Kidney epithelial cell (primary cell): ENCODE results near the gene TATDN2. TPM values are rescaled to one million over a fixed set of nuclear protein-coding genes. Genes with fewer than 3 reads are reported as not detected.

Experiments used
- DNase-seq: peaks from one replicate; pipeline ENCODE4 v3.0.0-alpha.2; 2010; ENCODE audit warnings: low read depth
- H3K27me3 ChIP-seq: 2 replicates; pipeline ENCODE4 v1.6.0; 2011; ENCODE audit warnings: low read length; ENCODE audit not compliant: control insufficient read depth, insufficient read depth
- H3K36me3 ChIP-seq: 2 replicates; pipeline ENCODE4 v1.5.1; 2011; ENCODE audit warnings: low read length; ENCODE audit not compliant: control insufficient read depth, insufficient read depth
- H3K4me3 ChIP-seq: 2 replicates; pipeline ENCODE4 v1.5.1; 2011; ENCODE audit warnings: low read depth, mild to moderate bottlenecking, control low read depth, low read length
- CTCF ChIP-seq: IDR thresholded peaks from 2 replicates; pipeline ENCODE4 v1.5.1; 2011; ENCODE audit warnings: mild to moderate bottlenecking, moderate library complexity, low read length, control low read depth, inconsistent platforms; ENCODE audit not compliant: insufficient read depth, poor library complexity, severe bottlenecking
- total RNA-seq: library from RNA; depleted of rRNA; stranded (reverse); fragments of >200 nt; gene quantifications from 2 replicates; pipeline ENCODE4 v1.2.3, GENCODE V29; 2015

TATDN2 gene
- total RNA-seq, 1 donor from 2014 or later, result 14.8 TPM

DNA sequence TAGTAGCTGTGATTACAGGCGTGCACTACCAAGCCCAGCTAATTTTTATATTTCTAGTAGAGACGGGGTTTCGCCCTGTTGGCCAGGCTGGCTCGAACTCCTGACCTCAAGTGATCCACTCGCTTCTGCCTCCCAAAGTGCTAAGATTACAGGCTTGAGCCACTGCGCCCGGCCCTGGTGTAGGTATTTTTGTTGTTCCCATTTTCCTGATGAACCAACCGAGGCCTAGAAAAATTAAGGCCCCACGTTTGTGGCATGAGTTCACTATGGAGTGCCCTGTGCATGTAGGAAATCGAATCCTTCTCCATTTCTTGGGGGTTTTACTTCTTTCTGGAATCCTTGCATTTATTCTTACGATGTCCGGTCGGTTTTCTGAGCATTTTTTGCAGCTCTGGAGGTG, 14.3 kb upstream of the TATDN2 start:
- H3K4me3 ChIP-seq, result no peak overlapping the region

GRCh38 chr3:10234526-10235230, 13.6 kb upstream of the TATDN2 start:
- no peak overlapping the region for H3K4me3 ChIP-seq
- H3K27me3 ChIP-seq, result no peaks in the 10 kb centered on the region
- DNase-seq, result no peak

More for the DNA sequence above, 14.3 kb upstream of the TATDN2 start:
- no peak for DNase-seq
- Histone ChIP-seq H3K27me3 (no peaks in the 10 kb centered on the region), H3K36me3 (no peaks in the 10 kb centered on the region)
- TF ChIP-seq CTCF, result no peak

GRCh38 chr3:10235551-10235950, 12.7 kb upstream of the TATDN2 start:
- DNase-seq, result no peak
- TF ChIP-seq CTCF, result no peak
- H3K4me3 ChIP-seq, result no peak overlapping the region
- H3K27me3 ChIP-seq, result no peaks in the 10 kb centered on the region
- H3K36me3 ChIP-seq, result no peaks in the 10 kb centered on the region

More at GRCh38 chr3:10234526-10235230, 13.6 kb upstream of the TATDN2 start:
- no peaks in the 10 kb centered on the region for H3K36me3 ChIP-seq
- TF ChIP-seq CTCF, result no peak

DNA sequence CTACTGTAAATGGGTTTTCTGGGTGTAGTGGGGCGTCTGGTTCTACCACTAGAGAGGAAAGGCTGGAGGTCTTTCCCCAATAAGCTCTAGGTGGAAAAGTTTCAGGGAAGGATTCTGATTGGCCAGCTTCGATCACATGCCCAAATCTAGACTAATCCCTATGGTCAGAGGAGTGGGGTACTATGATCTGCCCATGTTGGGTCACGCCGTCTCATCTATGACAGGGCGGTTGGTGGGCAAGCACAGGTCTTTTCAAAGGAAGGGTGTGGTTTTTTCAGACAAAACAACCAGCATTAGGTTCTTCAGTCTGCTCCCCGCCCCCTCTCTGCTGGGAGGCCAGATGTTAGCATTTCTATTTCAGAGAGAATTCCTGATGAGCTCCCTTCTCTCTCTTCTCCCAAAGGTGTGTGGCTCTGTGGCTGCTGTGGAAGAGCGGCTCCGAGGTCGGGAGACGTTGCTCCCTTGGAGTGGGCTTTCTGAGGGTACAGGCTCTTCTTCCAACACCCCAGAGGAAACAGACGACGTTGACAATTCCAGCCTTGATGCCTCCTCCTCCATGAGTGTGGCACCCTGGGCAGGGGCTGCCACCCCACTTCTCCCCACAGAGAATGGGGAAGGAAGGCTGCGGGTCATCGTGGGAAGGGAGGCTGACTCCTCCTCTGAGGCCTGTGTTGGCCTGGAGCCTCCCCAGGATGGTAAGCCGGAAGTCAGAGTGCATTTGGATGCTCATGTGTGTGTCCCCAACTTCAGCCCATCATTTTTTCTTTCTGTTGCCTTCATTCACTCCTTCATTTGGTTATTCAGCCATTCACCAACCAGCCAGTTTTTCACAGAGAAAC, 9.7 kb upstream of the TATDN2 start:
- DNase-seq, result no peak
- TF ChIP-seq CTCF, result no peak
- Histone ChIP-seq H3K36me3 (peaks cover 1% of the 10 kb centered on the region), H3K27me3 (no peaks in the 10 kb centered on the region), H3K4me3 (no peak overlapping the region)

- TF ChIP-seq CTCF, result no peak
Measured at GRCh38 chr3:10240799-10241198, 7.5 kb upstream of the TATDN2 start.

More at GRCh38 chr3:10240799-10241198, 7.5 kb upstream of the TATDN2 start:
- Histone ChIP-seq H3K27me3 (no peaks in the 10 kb centered on the region), H3K4me3 (no peak overlapping the region), H3K36me3 (peaks cover 1% of the 10 kb centered on the region)
- no peak for DNase-seq
